ENCODE measurements around the gene SLC18A2. TPM values are rescaled to one million over a fixed set of nuclear protein-coding genes. Genes with fewer than 3 reads are reported as not detected.

SLC18A2 gene
- total and polyA plus RNA-seq, 10 of the 15 experiments (the other 5 are each of a cell fraction or from before 2014, with no cell fraction given), result 0.06 to 1.1 (median 0.25) TPM; not detected in 5

GRCh38 chr10:117316701-117317100 lies 75.8 kb downstream of the SLC18A2 start:
- WGBS (ENCODE audit: insufficient coverage, insufficient replicate concordance, low lambda C conversion rate, missing lambda C conversion rate), result 100% methylated on average over 2 of the region's 2 CpGs
- no TSS peak for BruUV-seq (replicated peaks)
- SMC1A ChIA-PET (ENCODE audit: uncharacterized antibody, unreplicated experiment), result interaction anchor here (0.9 to 1.4 kb wide), 3 partner anchors 91 to 111 kb away, joined by 3 to 4 read pairs (median 3); no protein-coding TSS in a partner anchor
- CTCF ChIA-PET, result interaction anchor here (1.3 to 4.8 kb wide), 2 partner anchors 100 kb away, joined by 9 to 136 read pairs; no protein-coding TSS in a partner anchor
- Histone ChIP-seq H4K20me1 (ENCODE audit: control insufficient read depth, insufficient read depth) (no peaks in the 10 kb centered on the region), H3K9ac (ENCODE audit: control insufficient read depth, insufficient read depth, low read length) (no peak overlapping the region), H3K4me2 (ENCODE audit: control insufficient read depth, insufficient read depth) (no peak overlapping the region), H3K4me3 (no peak overlapping the region), H3K36me3 (ENCODE audit: control insufficient read depth in 2 of 2, insufficient read depth in 2 of 2, low read length in 1 of 2) (peaks cover 2% of the 10 kb centered on the region in 2 experiments), H3K9me3 (replicated peaks; ENCODE audit: control insufficient read depth, insufficient read depth, low read length) (no peaks in the 10 kb centered on the region), H3K27ac (ENCODE audit: control insufficient read depth, insufficient read depth) (no peak overlapping the region), H3K4me1 (ENCODE audit: control insufficient read depth, insufficient read depth, low read length) (no peaks in the 10 kb centered on the region), H2AFZ (ENCODE audit: control insufficient read depth, low read depth, low read length) (no peak overlapping the region), H3K27me3 (replicated peaks in 1 of 2; ENCODE audit: control insufficient read depth in 2 of 2, insufficient read depth in 2 of 2, low read length in 1 of 2) (no peaks in the 10 kb centered on the region), H3K79me2 (ENCODE audit: control insufficient read depth, insufficient read depth, low read length) (no peaks in the 10 kb centered on the region; the same call in 1 of the 2 replicates)
- in situ Hi-C loops (cut with MboI), result loop anchor here (5.0 kb wide), 1 partner anchor 94 kb away; no protein-coding TSS in a partner anchor
- intact Hi-C loops (cut with micrococcal nuclease; ENCODE audit: unreplicated experiment), result no loop called here
- RAD21 ChIA-PET (ENCODE audit: unreplicated experiment), result no interaction called here
- DNase-seq (ENCODE audit: low read depth, low spot score) (no peak), FAIRE-seq (no peak), ATAC-seq (no peak)
- POLR2A ChIA-PET, result no interaction called here
- no peak for TF ChIP-seq EED (IDR thresholded peaks at IDR 0.05; ENCODE audit: low read depth)
- no peak for TF ChIP-seq BCL11A (IDR thresholded peaks at IDR 0.05; ENCODE audit: low read depth, low read length)
- no peak for TF ChIP-seq CUX1 (IDR thresholded peaks at IDR 0.05; ENCODE audit: insufficient replicate concordance, low read depth, low read length)

Data from GM12878 (cell line).